Bronchial epithelial cell (primary cell): ENCODE measurements around the gene RASD2. TPM values are rescaled to one million over a fixed set of nuclear protein-coding genes. Genes with fewer than 3 reads are reported as not detected.

Experiments
- DNase-seq: peaks from one replicate; pipeline ENCODE4 v3.0.0-alpha.2; 2010; ENCODE audit warnings: low read depth
- FAIRE-seq: peaks from 2 replicates; lab custom pipeline; 2011; peaks lifted over from hg19 to GRCh38; lab: Jason Lieb, UNC
- H3K27me3 ChIP-seq: 2 replicates; pipeline ENCODE4 v1.5.1; 2011; ENCODE audit warnings: low read length; ENCODE audit not compliant: control insufficient read depth, insufficient read depth
- H3K36me3 ChIP-seq: 2 replicates; pipeline ENCODE4 v1.5.1; 2011; ENCODE audit warnings: low read length; ENCODE audit not compliant: control insufficient read depth, insufficient read depth
- H3K4me3 ChIP-seq: 2 replicates; pipeline ENCODE4 v1.5.1; 2011; ENCODE audit warnings: mild to moderate bottlenecking, low read depth, low read length, control low read depth
- CTCF ChIP-seq: IDR thresholded peaks from 2 replicates; pipeline ENCODE4 v1.5.1; 2011; ENCODE audit warnings: mild to moderate bottlenecking, moderate library complexity, low read length, control low read depth, inconsistent platforms; ENCODE audit not compliant: insufficient read depth, severe bottlenecking
- total RNA-seq: library from RNA; depleted of rRNA; stranded (reverse); fragments of >200 nt; gene quantifications from 2 replicates; pipeline ENCODE4 v1.2.1, GENCODE V29; 2014

The RASD2 gene
- total RNA-seq, 1 donor from 2014 or later, result 0.26 TPM

GRCh38 chr22:35537232-35537631 lies 3.4 kb upstream of the RASD2 start:
- Histone ChIP-seq H3K27me3 (peaks cover 8% of the 10 kb centered on the region), H3K4me3 (no peak overlapping the region), H3K36me3 (no peaks in the 10 kb centered on the region)
- FAIRE-seq (no peak), DNase-seq (no peak)
- TF ChIP-seq CTCF, result no peak

- FAIRE-seq (no peak), DNase-seq (peak; percentile 25)
- no peak overlapping the region for H3K4me3 ChIP-seq
- peaks cover 14% of the 10 kb centered on the region for H3K27me3 ChIP-seq
- peak; percentile 76 for TF ChIP-seq CTCF
- no peaks in the 10 kb centered on the region for H3K36me3 ChIP-seq
Observed at GRCh38 chr22:35538801-35539321, 1.8 kb upstream of the RASD2 start.

- FAIRE-seq, result no peak
- TF ChIP-seq CTCF, result no peak
- H3K4me3 ChIP-seq, result peak overlapping the region; percentile 49
Observed at GRCh38 chr22:35539487-35539886, 1.1 kb upstream of the RASD2 start.

GRCh38 chr22:35539910-35540594 lies 579 bp upstream of the RASD2 start:
- Histone ChIP-seq H3K4me3 (peak overlapping the region; percentile 49), H3K27me3 (peaks cover 14% of the 10 kb centered on the region), H3K36me3 (no peaks in the 10 kb centered on the region)
- TF ChIP-seq CTCF, result no peak
- DNase-seq, result no peak
- no peak for FAIRE-seq

More at GRCh38 chr22:35539487-35539886, 1.1 kb upstream of the RASD2 start:
- H3K36me3 ChIP-seq, result no peaks in the 10 kb centered on the region
- DNase-seq, result no peak
- peaks cover 14% of the 10 kb centered on the region for H3K27me3 ChIP-seq

- peaks cover 19% of the 10 kb centered on the region for H3K27me3 ChIP-seq
Observed at GRCh38 chr22:35541254-35541748, 670 bp downstream of the RASD2 start.

More at GRCh38 chr22:35541254-35541748, 670 bp downstream of the RASD2 start:
- no peak for TF ChIP-seq CTCF
- DNase-seq (no peak), FAIRE-seq (no peak)
- peak overlapping the region; percentile 49 for H3K4me3 ChIP-seq
- no peaks in the 10 kb centered on the region for H3K36me3 ChIP-seq
